ENCODE data around the gene GDF2. TPM values are rescaled to one million over a fixed set of nuclear protein-coding genes. Genes with fewer than 3 reads are reported as not detected.

GDF2 gene
- total RNA-seq, 1 experiment from 2014 or later = not detected

- no peaks in the 10 kb centered on the region; the same call in 1 of the 2 replicates for H3K4me1 ChIP-seq
- no peak within 1 kb of the TSS for H3K27ac ChIP-seq
- no peak within 1 kb of the TSS for H3K4me3 ChIP-seq
- H3K9me3 ChIP-seq (replicated peaks) = no peaks in the 10 kb centered on the region
- no peaks in the 10 kb centered on the region for H3K27me3 ChIP-seq
- H3K36me3 ChIP-seq = no peaks in the 10 kb centered on the region
- no peak for DNase-seq
Measured at GRCh38 chr10:47299611-47300428, 22.4 kb upstream of the GDF2 start, which contains the start of gene GDF10. Gene GDF10 (plus strand): TSS chr10:47300197. CDS start chr10:47300652, 455 bp downstream.

- Histone ChIP-seq H3K4me1 (no peaks in the 10 kb centered on the region; the same call in 1 of the 2 replicates), H3K27ac (no peak overlapping the region), H3K4me3 (no peak overlapping the region), H3K27me3 (no peaks in the 10 kb centered on the region), H3K36me3 (no peaks in the 10 kb centered on the region), H3K9me3 (replicated peaks) (no peaks in the 10 kb centered on the region)
- DNase-seq = no peak
Measured at GRCh38 chr10:47300429-47300931, 21.8 kb upstream of the GDF2 start.

- no peaks in the 10 kb centered on the region for H3K36me3 ChIP-seq
- H3K4me3 ChIP-seq = no peak overlapping the region
- H3K4me1 ChIP-seq = no peaks in the 10 kb centered on the region
- H3K9me3 ChIP-seq (replicated peaks) = no peaks in the 10 kb centered on the region
- no peaks in the 10 kb centered on the region for H3K27me3 ChIP-seq
- DNase-seq = peak; percentile 9 to 42
- no peak overlapping the region for H3K27ac ChIP-seq
Measured at GRCh38 chr10:47301833-47302232, 20.4 kb upstream of the GDF2 start.

- Histone ChIP-seq H3K27me3 (no peaks in the 10 kb centered on the region), H3K4me3 (no peak overlapping the region), H3K9me3 (replicated peaks) (no peaks in the 10 kb centered on the region), H3K4me1 (no peaks in the 10 kb centered on the region), H3K36me3 (no peaks in the 10 kb centered on the region), H3K27ac (no peak overlapping the region)
- DNase-seq = no peak
Measured at GRCh38 chr10:47303105-47303504, 19.1 kb upstream of the GDF2 start.

- no peak overlapping the region for H3K4me3 ChIP-seq
- no peaks in the 10 kb centered on the region for H3K36me3 ChIP-seq
- H3K4me1 ChIP-seq = no peaks in the 10 kb centered on the region
- H3K27me3 ChIP-seq = no peaks in the 10 kb centered on the region
- no peak overlapping the region for H3K27ac ChIP-seq
- no peaks in the 10 kb centered on the region for H3K9me3 ChIP-seq (replicated peaks)
- DNase-seq = no peak
Measured at GRCh38 chr10:47303866-47304265, 18.4 kb upstream of the GDF2 start.

GRCh38 chr10:47305566-47305965, 16.7 kb upstream of the GDF2 start:
- Histone ChIP-seq H3K27me3 (no peaks in the 10 kb centered on the region), H3K36me3 (no peaks in the 10 kb centered on the region), H3K27ac (no peak overlapping the region), H3K9me3 (replicated peaks) (no peaks in the 10 kb centered on the region), H3K4me1 (no peaks in the 10 kb centered on the region), H3K4me3 (no peak overlapping the region)
- DNase-seq = no peak

- Histone ChIP-seq H3K4me3 (no peak overlapping the region), H3K27me3 (no peaks in the 10 kb centered on the region), H3K36me3 (no peaks in the 10 kb centered on the region), H3K4me1 (no peaks in the 10 kb centered on the region), H3K9me3 (replicated peaks) (no peaks in the 10 kb centered on the region), H3K27ac (no peak overlapping the region)
- no peak for DNase-seq
Measured at GRCh38 chr10:47306387-47307210, 15.7 kb upstream of the GDF2 start.

GRCh38 chr10:47307381-47307780, 14.9 kb upstream of the GDF2 start:
- no peaks in the 10 kb centered on the region for H3K27me3 ChIP-seq
- no peak overlapping the region for H3K27ac ChIP-seq
- no peak overlapping the region for H3K4me3 ChIP-seq
- H3K36me3 ChIP-seq = no peaks in the 10 kb centered on the region
- DNase-seq = no peak
- no peaks in the 10 kb centered on the region for H3K9me3 ChIP-seq (replicated peaks)
- H3K4me1 ChIP-seq = no peaks in the 10 kb centered on the region

GRCh38 chr10:47308775-47309174, 13.5 kb upstream of the GDF2 start:
- H3K27ac ChIP-seq = no peak overlapping the region
- no peak overlapping the region for H3K4me3 ChIP-seq
- H3K36me3 ChIP-seq = no peaks in the 10 kb centered on the region
- no peaks in the 10 kb centered on the region for H3K4me1 ChIP-seq
- no peaks in the 10 kb centered on the region for H3K27me3 ChIP-seq
- H3K9me3 ChIP-seq (replicated peaks) = no peaks in the 10 kb centered on the region
- no peak for DNase-seq

- no peak overlapping the region for H3K27ac ChIP-seq
- H3K4me3 ChIP-seq = no peak overlapping the region
- DNase-seq = no peak
- no peaks in the 10 kb centered on the region for H3K27me3 ChIP-seq
- no peaks in the 10 kb centered on the region for H3K4me1 ChIP-seq
- no peaks in the 10 kb centered on the region for H3K9me3 ChIP-seq (replicated peaks)
- H3K36me3 ChIP-seq = no peaks in the 10 kb centered on the region
Measured at GRCh38 chr10:47309408-47310089, 12.7 kb upstream of the GDF2 start.

GRCh38 chr10:47310090-47310505, 12.2 kb upstream of the GDF2 start:
- H3K4me1 ChIP-seq = no peaks in the 10 kb centered on the region
- H3K27ac ChIP-seq = no peak overlapping the region
- H3K27me3 ChIP-seq = no peaks in the 10 kb centered on the region
- DNase-seq = no peak
- no peak overlapping the region for H3K4me3 ChIP-seq
- H3K36me3 ChIP-seq = no peaks in the 10 kb centered on the region
- no peaks in the 10 kb centered on the region for H3K9me3 ChIP-seq (replicated peaks)

GRCh38 chr10:47311193-47311931, 10.9 kb upstream of the GDF2 start:
- Histone ChIP-seq H3K4me3 (no peak overlapping the region), H3K27ac (no peak overlapping the region), H3K27me3 (no peaks in the 10 kb centered on the region), H3K4me1 (no peaks in the 10 kb centered on the region), H3K9me3 (replicated peaks) (no peaks in the 10 kb centered on the region), H3K36me3 (no peaks in the 10 kb centered on the region)
- peak in 1 of 2 experiments; percentile 19 for DNase-seq

- peak; percentile 52 to 66 for DNase-seq
- Histone ChIP-seq H3K9me3 (replicated peaks) (no peaks in the 10 kb centered on the region), H3K4me1 (no peaks in the 10 kb centered on the region), H3K4me3 (no peak overlapping the region), H3K27me3 (no peaks in the 10 kb centered on the region), H3K27ac (no peak overlapping the region), H3K36me3 (no peaks in the 10 kb centered on the region)
Measured at GRCh38 chr10:47311932-47312662, 10.2 kb upstream of the GDF2 start.

GRCh38 chr10:47312663-47312995, 9.6 kb upstream of the GDF2 start:
- H3K36me3 ChIP-seq = no peaks in the 10 kb centered on the region
- H3K4me1 ChIP-seq = no peaks in the 10 kb centered on the region
- H3K27me3 ChIP-seq = no peaks in the 10 kb centered on the region
- H3K4me3 ChIP-seq = no peak overlapping the region
- no peaks in the 10 kb centered on the region for H3K9me3 ChIP-seq (replicated peaks)
- no peak for DNase-seq
- H3K27ac ChIP-seq = no peak overlapping the region
